CD4-positive, alpha-beta T cell (primary cell): ENCODE data around the gene KCNA2. TPM values are rescaled to one million over a fixed set of nuclear protein-coding genes. Genes with fewer than 3 reads are reported as not detected.

Experiments used
- ATAC-seq: fragments of 200-7000 bp; cut with Tn5 transposase; one replicate; pipeline ENCODE4 v1.10.0; 2022; ENCODE audit warnings: mild to moderate bottlenecking; ENCODE audit not compliant: poor library complexity
- CTCF ChIA-PET: fragments of 350-600 bp; sonication (Branson Sonifier 250); formaldehyde crosslinking; loops from one replicate; lab custom pipeline; 2021; ENCODE audit warnings: antibody characterized with exemption, inconsistent platforms; lab: Charles Lee
- POLR2A ChIA-PET: fragments of 350-600 bp; sonication (Branson Sonifier 250); formaldehyde crosslinking; loops from one replicate; lab custom pipeline; 2021; ENCODE audit warnings: antibody characterized with exemption, inconsistent platforms; lab: Charles Lee
- DNase-seq, 14 experiments: peaks; one replicate each; pipeline ENCODE4 v3.0.0-alpha.2; 2013 to 2020; ENCODE audit warnings: mixed read lengths in 2 of 14
- H3K27ac ChIP-seq, 2 donors: one replicate each; pipeline versions ENCODE4 v1.5.1 to v1.7.0; 2013; ENCODE audit warnings: low read length in 2 of 2, low read depth in 1 of 2, mild to moderate bottlenecking in 1 of 2
- H3K27me3 ChIP-seq, 2 experiments: 1 replicate in 1 of 2; 2 replicates in 1 of 2; pipeline versions ENCODE4 v1.6.1 to v1.7.0; 2013; ENCODE audit warnings: low read length in 2 of 2, control low read depth in 1 of 2, mild to moderate bottlenecking in 1 of 2, moderate library complexity in 1 of 2; ENCODE audit not compliant: insufficient read depth in 2 of 2, control insufficient read depth in 1 of 2
- H3K36me3 ChIP-seq: one replicate; pipeline ENCODE4 v1.6.1; 2013; ENCODE audit warnings: low read length, control low read depth; ENCODE audit not compliant: insufficient read depth
- H3K4me1 ChIP-seq: one replicate; pipeline ENCODE4 v1.6.1; 2013; ENCODE audit warnings: low read length, control low read depth; ENCODE audit not compliant: insufficient read depth
- H3K4me3 ChIP-seq: one replicate; pipeline ENCODE4 v1.5.1; 2013; ENCODE audit warnings: mild to moderate bottlenecking, low read length, moderate library complexity
- H3K9me3 ChIP-seq, 2 experiments: 1 replicate in 1 of 2; 2 replicates in 1 of 2; pipeline versions ENCODE4 v1.6.1 to v1.7.0; 2013; ENCODE audit warnings: low read length in 2 of 2, mild to moderate bottlenecking in 2 of 2, control low read depth in 1 of 2, moderate library complexity in 1 of 2; ENCODE audit not compliant: control insufficient read depth in 1 of 2, insufficient read depth in 1 of 2
- H3K27ac Mint-ChIP-seq: one replicate; pipeline ENCODE4 v1.8.0; 2020; ENCODE audit warnings: mixed read lengths
- H3K27me3 Mint-ChIP-seq: one replicate; pipeline ENCODE4 v1.8.0; 2021; ENCODE audit warnings: mixed read lengths
- H3K36me3 Mint-ChIP-seq: one replicate; pipeline ENCODE4 v1.8.0; 2021; ENCODE audit warnings: low read depth, mixed read lengths
- H3K4me1 Mint-ChIP-seq: one replicate; pipeline ENCODE4 v1.8.0; 2021; ENCODE audit warnings: low read depth, mixed read lengths
- H3K4me3 Mint-ChIP-seq: one replicate; pipeline ENCODE4 v1.8.0; 2020; ENCODE audit warnings: mild to moderate bottlenecking, mixed read lengths
- H3K9me3 Mint-ChIP-seq: one replicate; pipeline ENCODE4 v1.8.0; 2020; ENCODE audit warnings: mixed read lengths
- CTCF ChIP-seq: fragments of 200-600 bp; IDR thresholded peaks from one replicate; pipeline ENCODE4 v1.8.0; 2022; ENCODE audit warnings: antibody characterized with exemption, mild to moderate bottlenecking
- intact Hi-C, 2 experiments: fragments of 100-400 bp; cut with DNase I in 1 of 2; cut with micrococcal nuclease in 1 of 2; formaldehyde crosslinking; loops; one replicate each; pipeline versions ENCODE4 v1.15.1 to v1.9.0; 2023 to 2025; cut with DNase I, micrococcal nuclease
- total RNA-seq, 174 experiments: library from RNA in 2 of 174; stranded (reverse) in 2 of 174; gene quantifications; one replicate each; pipeline ENCODE4 v1.2.3 and lab custom pipeline; 2021 to 2026

The KCNA2 gene
- total RNA-seq, 2 experiments from 2014 or later, result 0.78 to 0.88 TPM

GRCh38 chr1:110638556-110638955, 32.4 kb upstream of the KCNA2 start:
- DNase-seq (no peak), ATAC-seq (no peak)
- POLR2A ChIA-PET, result interaction anchor here (0.8 to 9.3 kb wide), 7 partner anchors 9 to 144 kb away, joined by 3 to 138 read pairs (median 7); partner anchors contain the start of gene KCNA3
- H3K36me3 ChIP-seq, result no peaks in the 10 kb centered on the region
- no peak overlapping the region for H3K4me3 ChIP-seq
- H3K27me3 ChIP-seq, result no peaks in the 10 kb centered on the region
- H3K9me3 ChIP-seq, result peaks cover 0 to 4% of the 10 kb centered on the region in 2 experiments
- H3K4me1 ChIP-seq, result peaks cover 95% of the 10 kb centered on the region
- TF ChIP-seq CTCF, result no peak
- CTCF ChIA-PET, result interaction anchor here (1.0 to 4.4 kb wide), 6 partner anchors 10 to 47 kb away, joined by 4 to 20 read pairs (median 6); no protein-coding TSS in a partner anchor
- H3K27ac ChIP-seq, result peak overlapping the region; percentile 27 to 63
- Mint-ChIP-seq H3K27me3 (no peaks in the 10 kb centered on the region), H3K4me3 (peak overlapping the region; percentile 58), H3K27ac (peak overlapping the region; percentile 88), H3K36me3 (peaks cover 3% of the 10 kb centered on the region), H3K4me1 (peaks cover 94% of the 10 kb centered on the region), H3K9me3 (peaks cover 15% of the 10 kb centered on the region)
- intact Hi-C loops, result loop anchor here in 1 of 2 experiments (10.0 kb wide), 1 partner anchor 236 kb away; the partner anchor contains the start of gene CD53

- H3K4me3 Mint-ChIP-seq, result peak overlapping the region; percentile 23
- H3K4me1 ChIP-seq, result peaks cover 95% of the 10 kb centered on the region
- no peaks in the 10 kb centered on the region for H3K36me3 ChIP-seq
- ChIA-PET CTCF (interaction anchor here (1.0 to 4.4 kb wide), 6 partner anchors 10 to 48 kb away, joined by 4 to 20 read pairs (median 6); no protein-coding TSS in a partner anchor), POLR2A (interaction anchor here (0.8 to 9.3 kb wide), 7 partner anchors 9 to 145 kb away, joined by 3 to 138 read pairs (median 7); partner anchors contain the start of gene KCNA3)
- no peak overlapping the region for H3K4me3 ChIP-seq
- H3K4me1 Mint-ChIP-seq, result peaks cover 94% of the 10 kb centered on the region
- DNase-seq (peak in 2 of 14 experiments; percentile 33 to 41), ATAC-seq (no peak)
- peaks cover 3% of the 10 kb centered on the region for H3K36me3 Mint-ChIP-seq
- H3K27ac ChIP-seq, result peak overlapping the region; percentile 52 to 63
- peaks cover 15% of the 10 kb centered on the region for H3K9me3 Mint-ChIP-seq
- no peaks in the 10 kb centered on the region for H3K27me3 Mint-ChIP-seq
- peak overlapping the region; percentile 88 for H3K27ac Mint-ChIP-seq
- peaks cover 0 to 4% of the 10 kb centered on the region in 2 experiments for H3K9me3 ChIP-seq
- intact Hi-C loops, result loop anchor here in 1 of 2 experiments (10.0 kb wide), 1 partner anchor 237 kb away; the partner anchor contains the start of gene CD53
- H3K27me3 ChIP-seq, result no peaks in the 10 kb centered on the region
- TF ChIP-seq CTCF, result no peak
Measured at GRCh38 chr1:110638058-110638457, 31.9 kb upstream of the KCNA2 start.

GRCh38 chr1:110637475-110637874, 31.3 kb upstream of the KCNA2 start:
- intact Hi-C loops, result loop anchor here (2.0 to 10.0 kb wide), 2 partner anchors 27 to 237 kb away; partner anchors contain the start of gene CD53 (in 1 of the 2)
- Histone ChIP-seq H3K27ac (peak overlapping the region; percentile 52 to 63), H3K4me3 (no peak overlapping the region), H3K4me1 (peaks cover 96% of the 10 kb centered on the region), H3K9me3 (peaks cover 0 to 4% of the 10 kb centered on the region in 2 experiments), H3K27me3 (no peaks in the 10 kb centered on the region), H3K36me3 (no peaks in the 10 kb centered on the region)
- Mint-ChIP-seq H3K27me3 (no peaks in the 10 kb centered on the region), H3K9me3 (peaks cover 15% of the 10 kb centered on the region), H3K36me3 (peaks cover 3% of the 10 kb centered on the region), H3K4me3 (no peak overlapping the region), H3K4me1 (peaks cover 89% of the 10 kb centered on the region), H3K27ac (peak overlapping the region; percentile 88)
- no peak for ATAC-seq
- ChIA-PET POLR2A (interaction anchor here (1.7 to 9.3 kb wide), 6 partner anchors 8 to 149 kb away, joined by 3 to 138 read pairs (median 34); partner anchors contain the start of gene KCNA3), CTCF (interaction anchor here (1.0 to 4.4 kb wide), 8 partner anchors 8 to 146 kb away, joined by 4 to 20 read pairs (median 6); no protein-coding TSS in a partner anchor)
- peak in 2 of 14 experiments; percentile 18 to 34 for DNase-seq
- no peak for TF ChIP-seq CTCF
